ENCODE results near the gene CYB561D2. TPM values are rescaled to one million over a fixed set of nuclear protein-coding genes. Genes with fewer than 3 reads are reported as not detected.

CYB561D2 gene
- total RNA-seq, 1 experiment from 2014 or later, result 9.5 TPM

GRCh38 chr3:50320853-50321335 is 29.8 kb upstream of the CYB561D2 start:
- Histone ChIP-seq H4K20me1 (ENCODE audit: insufficient read depth) (no peaks in the 10 kb centered on the region), H3K4me2 (ENCODE audit: low read length) (peak overlapping the region; percentile 92), H3K79me2 (ENCODE audit: insufficient read depth, low read length) (peaks cover 47% of the 10 kb centered on the region), H3K27me3 (ENCODE audit: insufficient read depth, low read length) (no peaks in the 10 kb centered on the region), H3K9me2 (ENCODE audit: insufficient read depth) (no peaks in the 10 kb centered on the region), H3K4me3 (replicated peaks in 1 of 2; ENCODE audit: low read depth in 1 of 2, low read length in 2 of 2) (peak overlapping the region; percentile 64 to 92), H3K27ac (ENCODE audit: low read depth, low read length) (peak overlapping the region; percentile 93), H3K9me3 (ENCODE audit: control insufficient read depth in 1 of 2, insufficient read depth in 1 of 2, low read depth in 1 of 2, low read length in 2 of 2) (no peaks in the 10 kb centered on the region), H3K4me1 (ENCODE audit: control insufficient read depth in 1 of 2, insufficient read depth in 2 of 2, low read length in 2 of 2) (peaks cover 56 to 83% of the 10 kb centered on the region in 2 experiments), H3K36me3 (ENCODE audit: control insufficient read depth in 1 of 2, insufficient read depth in 2 of 2, low read length in 2 of 2) (peaks cover 9 to 27% of the 10 kb centered on the region in 2 experiments; a peak in 2 of 4 replicates), H3K9ac (ENCODE audit: low read length) (peak overlapping the region; percentile 88), H2AFZ (ENCODE audit: low read depth, low read length, poor library complexity, severe bottlenecking) (no peak overlapping the region)
- ChIA-PET RAD21 (ENCODE audit: low non-redundant PET in 1 of 2, low total read pairs in 2 of 2, uncharacterized antibody in 2 of 2, unreplicated experiment in 2 of 2) (interaction anchor here (0.7 to 1.7 kb wide), 3 partner anchors 21 to 60 kb away, joined by 4 to 5 read pairs (median 4); partner anchors contain the start of genes HYAL3 (in 1 of the 2), IFRD2 (in 1 of the 2) and NAA80 (in 1 of the 2)), POLR2A (interaction anchor here (0.6 to 1.9 kb wide), 2 partner anchors 29 to 182 kb away, joined by 3 to 4 read pairs; partner anchors contain the start of gene IFRD2), CTCF (interaction anchor here (0.6 to 1.4 kb wide), 12 partner anchors 15 to 1291 kb away, joined by 3 to 11 read pairs (median 4); partner anchors contain the start of genes HYAL1, HYAL3, IFRD2 and NAA80)
- no peak for TF ChIP-seq SRF (IDR thresholded peaks at IDR 0.05; ENCODE audit: low read depth)
- no peak for TF ChIP-seq CTCF (IDR thresholded peaks at IDR 0.05 in 2 of 3, conservative IDR thresholded peaks at IDR 0.05 in 1 of 3; ENCODE audit: borderline replicate concordance in 1 of 3, insufficient read depth in 1 of 3, low read depth in 2 of 3, low read length in 2 of 3)
- TF ChIP-seq EGR1 (IDR thresholded peaks at IDR 0.05; ENCODE audit: low read depth), result no peak
- no peak for TF ChIP-seq POLR2A (IDR thresholded peaks at IDR 0.05; ENCODE audit: borderline replicate concordance, extremely low read depth, insufficient read depth, insufficient read length)
- TF ChIP-seq TCF7L2 (IDR thresholded peaks at IDR 0.05; ENCODE audit: borderline replicate concordance, extremely low read depth, insufficient read depth, insufficient read length), result no peak
- TF ChIP-seq CBX3 (IDR thresholded peaks at IDR 0.05; ENCODE audit: low read depth), result no peak
- no peak for TF ChIP-seq EZH2phosphoT487 (IDR thresholded peaks at IDR 0.05; ENCODE audit: borderline replicate concordance)
- no peak for TF ChIP-seq JUND (IDR thresholded peaks at IDR 0.05)
- no peak for TF ChIP-seq ZNF274 (IDR thresholded peaks at IDR 0.05; ENCODE audit: low read depth, low read length)
- no TSS peak for BruUV-seq (replicated peaks)
- ATAC-seq (peak; percentile 43), DNase-seq (ENCODE audit: low read depth, low spot score) (no peak)
- intact Hi-C loops (cut with micrococcal nuclease), result no loop called here

All from HCT116 (cell line).